AG20443 (cell line): ENCODE results near the gene SMAP1.

Experiments used
- DNase-seq: peaks from one replicate; pipeline ENCODE4 v3.0.0; 2012; ENCODE audit warnings: low spot score, mixed read lengths

SMAP1 gene

GRCh38 chr6:70900047-70900446, 232.4 kb downstream of the SMAP1 start:
- no peak for DNase-seq

DNA sequence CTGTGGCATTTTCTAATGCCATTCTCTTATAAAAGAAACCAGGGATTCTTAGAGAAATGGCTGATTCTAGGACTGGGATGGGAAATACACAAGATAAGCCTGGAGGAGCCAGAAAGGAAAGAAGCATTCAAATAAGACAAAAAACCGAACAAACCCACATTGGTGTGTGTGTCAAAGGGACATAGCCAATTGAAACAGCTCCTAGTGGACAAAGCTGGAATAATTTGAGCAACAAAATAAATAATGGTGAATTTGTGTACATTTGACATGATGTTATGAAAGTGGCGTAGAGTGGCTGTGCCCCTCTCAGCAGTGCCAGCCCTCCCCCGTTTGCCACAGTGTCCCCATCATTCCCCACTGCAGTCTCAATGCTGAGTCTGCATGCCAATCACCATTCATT, 233.6 kb downstream of the SMAP1 start:
- no peak for DNase-seq

- no peak for DNase-seq
Observed at GRCh38 chr6:70903665-70904452, 236.2 kb downstream of the SMAP1 start.

DNA sequence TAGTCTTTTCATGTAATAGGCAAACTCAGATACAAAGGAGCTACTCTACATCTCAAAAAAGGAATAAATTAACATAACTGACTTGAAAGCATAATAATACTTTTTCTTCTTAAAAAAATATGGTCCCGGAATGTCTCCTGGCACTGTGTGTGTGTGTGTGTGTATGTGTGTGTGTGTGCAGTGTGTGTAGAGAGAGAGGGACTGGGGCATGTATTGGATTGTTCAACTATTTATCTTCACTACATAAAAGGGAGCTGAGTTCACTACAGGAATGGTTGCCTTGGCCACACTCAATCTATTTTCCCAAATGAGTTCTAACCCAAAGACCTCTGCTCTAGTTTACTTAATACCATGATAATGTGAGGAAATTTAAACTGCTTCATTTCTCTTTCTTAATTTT, 238.1 kb downstream of the SMAP1 start:
- no peak for DNase-seq
